ENCODE measurements around the gene PRAMEF15. TPM values are rescaled to one million over a fixed set of nuclear protein-coding genes. Genes with fewer than 3 reads are reported as not detected.

PRAMEF15 gene
- not detected in 5 replicates for total RNA-seq (2022; extraction: Qiagen RNA extraction)

DNA sequence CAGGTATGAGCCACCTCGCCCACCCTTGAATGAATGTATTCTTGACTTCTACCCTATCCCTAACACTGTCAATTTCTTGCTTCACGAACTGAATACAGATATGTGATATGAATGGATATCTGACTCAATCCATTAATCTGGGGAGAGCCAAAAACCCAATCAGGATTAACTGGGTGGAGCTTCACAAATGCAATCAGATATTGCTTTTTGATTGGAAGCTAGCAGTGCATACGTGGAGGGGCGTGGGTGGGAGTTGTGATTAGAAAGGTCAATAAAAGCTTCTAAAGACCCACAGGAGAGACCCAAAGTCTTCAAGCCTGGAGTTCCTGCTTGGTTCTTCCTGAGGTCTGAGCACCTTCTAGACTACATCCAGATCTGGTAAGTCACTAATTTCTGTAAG is at the start of gene PRAMEF15:
PRAMEF15 (plus strand) TSS at position 301 of the 400 bp plus-strand sequence. CDS start 2,827 bp downstream, outside the sequence.

DNA sequence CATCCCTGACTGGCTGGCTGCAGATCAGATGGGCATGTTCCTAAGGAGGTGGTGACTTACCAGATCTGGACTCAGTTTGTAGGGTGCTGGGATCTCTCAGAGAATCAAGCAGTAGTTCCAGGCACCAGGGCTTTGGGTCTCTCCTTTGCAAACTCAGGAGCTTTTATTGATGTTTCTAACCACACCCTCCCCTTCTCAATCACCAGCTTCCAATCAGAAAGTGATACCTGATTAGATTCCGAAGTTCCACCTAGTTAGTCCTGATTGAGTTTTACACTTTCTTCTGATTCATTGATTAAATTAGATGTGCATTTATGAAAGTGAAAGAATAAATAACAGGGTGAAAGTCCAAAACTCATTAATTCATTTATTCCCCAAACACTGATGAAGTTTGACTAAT is 30.3 kb upstream of the PRAMEF15 start, which contains the start of gene PRAMEF8:
PRAMEF8 (minus strand) TSS at position 101 of the 400 bp plus-strand sequence. CDS start 1,046 bp downstream, outside the sequence.

DNA sequence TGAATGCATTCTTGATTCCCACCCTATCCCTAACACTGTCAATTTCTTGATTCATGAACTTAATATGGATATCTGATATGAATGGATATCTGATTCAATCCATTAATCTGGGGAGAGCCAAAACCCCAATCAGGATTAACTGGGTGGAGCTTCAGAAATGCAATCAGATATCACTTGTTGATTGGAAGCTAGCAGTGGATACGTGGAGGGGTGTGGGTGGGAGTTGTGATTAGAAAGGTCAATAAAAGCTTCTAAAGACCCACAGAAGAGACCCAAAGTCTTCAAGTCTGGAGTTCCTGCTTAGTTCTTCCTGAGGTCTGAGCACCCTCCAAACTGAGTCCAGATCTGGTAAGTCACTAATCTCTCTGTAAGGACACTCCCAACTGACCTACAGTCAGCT is 12.1 kb upstream of the PRAMEF15 start, which contains the start of gene PRAMEF33:
PRAMEF33 (plus strand) TSS at position 301 of the 400 bp plus-strand sequence. CDS start 2,416 bp downstream, outside the sequence.

DNA sequence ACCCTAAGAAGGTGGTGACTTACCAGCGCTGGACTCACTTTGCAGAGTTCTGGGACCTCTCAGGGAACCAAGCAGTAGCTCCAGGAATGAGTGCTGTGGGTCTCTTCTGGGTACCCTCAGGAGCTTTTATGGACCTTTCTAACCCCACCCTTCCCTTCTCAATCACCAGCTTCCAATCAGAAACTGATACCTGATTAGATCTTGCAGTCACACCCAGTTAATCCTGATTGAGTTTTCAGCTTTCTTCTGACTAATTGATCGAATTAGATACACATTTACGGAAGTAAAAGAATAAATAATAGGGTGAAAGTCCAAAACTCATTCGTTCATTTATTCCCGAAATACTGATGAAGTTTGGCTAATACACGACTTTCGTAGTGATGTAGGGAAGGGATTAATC is 31.7 kb downstream of the PRAMEF15 start, which contains the start of gene PRAMEF14:
PRAMEF14 (minus strand) TSS at position 101 of the 400 bp plus-strand sequence. CDS start 1,820 bp downstream, outside the sequence.

Other genes with a start within 250 kb of the PRAMEF15 start
- gene PRAMEF25, start 244.8 kb upstream of the PRAMEF15 start, total RNA-seq (2022; extraction: Qiagen RNA extraction), result not detected in 5 replicates
- gene HNRNPCL2, start 198.7 kb upstream of the PRAMEF15 start, total RNA-seq (2022; extraction: Qiagen RNA extraction), result not detected in 5 replicates
- not detected in 5 replicates for gene PRAMEF26, start 159.6 kb upstream of the PRAMEF15 start, total RNA-seq (2022; extraction: Qiagen RNA extraction)
- not detected in 5 replicates for gene HNRNPCL4, start 149.9 kb upstream of the PRAMEF15 start, total RNA-seq (2022; extraction: Qiagen RNA extraction)
- not detected in 5 replicates for gene PRAMEF9, start 143.7 kb upstream of the PRAMEF15 start, total RNA-seq (2022; extraction: Qiagen RNA extraction)
- 0.07 TPM in 1 of 5 replicates, not detected in the others for gene PRAMEF13, start 114.2 kb upstream of the PRAMEF15 start, total RNA-seq (2022; extraction: Qiagen RNA extraction)
- gene PRAMEF18, start 89.4 kb upstream of the PRAMEF15 start, total RNA-seq (2022; extraction: Qiagen RNA extraction), result not detected in 5 replicates
- not detected in 5 replicates for gene PRAMEF5, start 61.4 kb upstream of the PRAMEF15 start, total RNA-seq (2022; extraction: Qiagen RNA extraction)
- gene PRAMEF8, start 30.4 kb upstream of the PRAMEF15 start, total RNA-seq (2022; extraction: Qiagen RNA extraction), result not detected in 5 replicates
- not detected in 5 replicates for gene PRAMEF33, start 12.0 kb upstream of the PRAMEF15 start, total RNA-seq (2022; extraction: Qiagen RNA extraction)
- gene PRAMEF14, start 31.6 kb downstream of the PRAMEF15 start, total RNA-seq (2022; extraction: Qiagen RNA extraction), result not detected in 5 replicates
- not detected in 5 replicates for gene PRAMEF19, start 56.4 kb downstream of the PRAMEF15 start, total RNA-seq (2022; extraction: Qiagen RNA extraction)
- gene PRAMEF17, start 74.1 kb downstream of the PRAMEF15 start, total RNA-seq (2022; extraction: Qiagen RNA extraction), result not detected in 5 replicates
- gene PRAMEF20, start 94.9 kb downstream of the PRAMEF15 start, total RNA-seq (2022; extraction: Qiagen RNA extraction), result not detected in 5 replicates
- 0.05 to 0.11 TPM (median 0.09 TPM) in 5 replicates for gene LRRC38, start 198.4 kb downstream of the PRAMEF15 start, total RNA-seq (2022; extraction: Qiagen RNA extraction)